Mucosa of descending colon (tissue), 3 donors: ENCODE measurements around the gene GTF3C5. TPM values are rescaled to one million over a fixed set of nuclear protein-coding genes. Genes with fewer than 3 reads are reported as not detected.
A peak's percentile ranks its signal among the peaks of the same experiment; 100 is the strongest.
"Not testable (repeated sequence)": the region's sequence is repeated elsewhere in the genome, so short reads cannot be mapped to it uniquely, and the experiment has no call there.

Experiments
- ATAC-seq: fragments of 200-7000 bp; cut with Tn5 transposase; one replicate; pipeline ENCODE4 v1.9.1; 2020; ENCODE audit warnings: mild to moderate bottlenecking, moderate library complexity
- DNase-seq, 3 donors: peaks; one replicate each; pipeline ENCODE4 v3.0.0-alpha.2; 2020
- H3K36me3 ChIP-seq: fragments of 200-600 bp; one replicate; pipeline ENCODE4 v1.8.0; 2021; ENCODE audit warnings: low read depth, mild to moderate bottlenecking
- H3K4me1 ChIP-seq: fragments of 200-600 bp; one replicate; pipeline ENCODE4 v1.8.0; 2021; ENCODE audit warnings: low read depth, mild to moderate bottlenecking
- H3K4me3 ChIP-seq: fragments of 200-600 bp; one replicate; pipeline ENCODE4 v1.8.0; 2021; ENCODE audit warnings: mild to moderate bottlenecking
- H3K9me3 ChIP-seq: fragments of 200-600 bp; one replicate; pipeline ENCODE4 v1.8.0; 2021; ENCODE audit warnings: mild to moderate bottlenecking
- intact Hi-C, 2 donors: fragments of 100-400 bp; cut with DNase I in 1 of 2; cut with micrococcal nuclease in 1 of 2; formaldehyde crosslinking; loops; one replicate each; pipeline versions ENCODE4 v1.11.0 to v1.11.1; 2022; cut with DNase I, micrococcal nuclease
- total RNA-seq, 3 donors: library from RNA; stranded (reverse); fragmentation: NEBNext Ultra II Directional in 2 of 3; extraction: Animal tissue kit (Norgen Biotek cat#: 25700) in 2 of 3; gene quantifications; one replicate each; pipeline versions ENCODE4 v1.2.1 to v1.2.4, GENCODE V29; 2021 to 2023
- TF ChIP-seq, protein P1 (sequence below): fragments of 200-600 bp; IDR thresholded peaks from one replicate; pipeline ENCODE4 v1.8.0; 2022; ENCODE audit warnings: antibody characterized with exemption, mild to moderate bottlenecking
- donor health status: DM: no; HTN: no; CAD: no; lungs with moderate emphysema.
- donor health status: DM: no; HTN: no; CAD: no.
- donor health status: DM: no; HTN: yes; CAD: no.

Gene GTF3C5
- total RNA-seq, 3 donors from 2014 or later = 45.8 to 53.6 (median 52.2) TPM

GRCh38 chr9:133071484-133072150 is 40.8 kb downstream of the GTF3C5 start:
- intact Hi-C loops = no loop called here
- DNase-seq = no peak

GRCh38 chr9:133072210-133072609 is 41.4 kb downstream of the GTF3C5 start:
- ATAC-seq, H3K4me1 ChIP-seq, H3K4me3 ChIP-seq, H3K36me3 ChIP-seq, H3K9me3 ChIP-seq, intact Hi-C loops, DNase-seq: not testable (repeated sequence)

More at GRCh38 chr9:133071484-133072150, 40.8 kb downstream of the GTF3C5 start:
- no peak for ATAC-seq
- Histone ChIP-seq H3K36me3 (no peaks in the 10 kb centered on the region), H3K4me1 (no peaks in the 10 kb centered on the region), H3K4me3 (no peak overlapping the region), H3K9me3 (no peaks in the 10 kb centered on the region)
- TF ChIP-seq, protein P1, sequence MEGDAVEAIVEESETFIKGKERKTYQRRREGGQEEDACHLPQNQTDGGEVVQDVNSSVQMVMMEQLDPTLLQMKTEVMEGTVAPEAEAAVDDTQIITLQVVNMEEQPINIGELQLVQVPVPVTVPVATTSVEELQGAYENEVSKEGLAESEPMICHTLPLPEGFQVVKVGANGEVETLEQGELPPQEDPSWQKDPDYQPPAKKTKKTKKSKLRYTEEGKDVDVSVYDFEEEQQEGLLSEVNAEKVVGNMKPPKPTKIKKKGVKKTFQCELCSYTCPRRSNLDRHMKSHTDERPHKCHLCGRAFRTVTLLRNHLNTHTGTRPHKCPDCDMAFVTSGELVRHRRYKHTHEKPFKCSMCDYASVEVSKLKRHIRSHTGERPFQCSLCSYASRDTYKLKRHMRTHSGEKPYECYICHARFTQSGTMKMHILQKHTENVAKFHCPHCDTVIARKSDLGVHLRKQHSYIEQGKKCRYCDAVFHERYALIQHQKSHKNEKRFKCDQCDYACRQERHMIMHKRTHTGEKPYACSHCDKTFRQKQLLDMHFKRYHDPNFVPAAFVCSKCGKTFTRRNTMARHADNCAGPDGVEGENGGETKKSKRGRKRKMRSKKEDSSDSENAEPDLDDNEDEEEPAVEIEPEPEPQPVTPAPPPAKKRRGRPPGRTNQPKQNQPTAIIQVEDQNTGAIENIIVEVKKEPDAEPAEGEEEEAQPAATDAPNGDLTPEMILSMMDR = no peak

DNA sequence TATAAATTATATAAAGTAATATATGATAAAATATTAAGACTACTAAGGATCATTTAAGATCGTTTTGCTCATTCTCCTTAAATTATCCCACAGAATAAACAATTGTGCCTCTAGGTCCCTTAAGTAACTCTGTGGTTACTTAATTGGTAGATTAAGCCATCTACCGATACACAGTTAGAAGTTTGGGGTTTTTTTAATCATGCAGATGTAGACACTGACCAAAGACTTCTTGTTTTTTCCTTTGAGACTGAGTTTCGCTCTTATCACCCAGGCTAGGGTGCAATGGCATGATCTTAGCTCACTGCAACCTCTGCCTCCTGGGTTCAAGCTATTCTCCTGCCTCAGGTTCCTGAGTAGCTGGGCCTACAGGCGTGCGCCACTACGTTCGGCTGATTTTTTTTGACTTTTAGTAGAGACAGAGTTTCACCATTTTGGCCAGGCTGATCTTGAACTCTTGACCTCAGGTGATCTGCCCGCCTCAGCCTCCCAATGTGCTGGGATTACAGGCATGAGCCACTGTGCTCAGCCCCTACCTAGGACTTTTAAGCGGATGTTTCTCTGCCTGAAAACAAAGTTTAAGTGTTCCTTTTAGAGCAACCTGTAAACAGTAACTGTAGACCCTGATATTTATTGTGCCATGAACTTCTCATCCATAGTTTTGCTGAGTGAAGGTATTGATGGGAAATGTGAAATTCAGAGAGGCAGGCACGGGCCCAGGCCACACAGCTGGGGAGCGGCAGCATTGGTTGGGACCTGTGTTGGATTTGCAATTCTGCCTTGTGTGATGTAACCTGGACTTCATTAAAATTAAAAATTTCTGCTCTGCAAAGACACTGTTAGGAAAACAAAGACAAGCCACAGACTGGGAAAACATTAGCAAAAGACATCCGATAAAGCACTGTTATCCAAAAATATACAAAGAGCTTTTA is 42.6 kb downstream of the GTF3C5 start:
- intact Hi-C loops = no loop called here
- DNase-seq (no peak), ATAC-seq (no peak)
- H3K4me1 ChIP-seq = no peaks in the 10 kb centered on the region
- H3K4me3 ChIP-seq = no peak overlapping the region
- no peaks in the 10 kb centered on the region for H3K9me3 ChIP-seq
- no peaks in the 10 kb centered on the region for H3K36me3 ChIP-seq
- TF ChIP-seq, protein P1 = no peak

- Histone ChIP-seq H3K36me3 (no peaks in the 10 kb centered on the region), H3K4me3 (no peak overlapping the region), H3K4me1 (no peaks in the 10 kb centered on the region), H3K9me3 (no peaks in the 10 kb centered on the region)
- DNase-seq (no peak), ATAC-seq (peak; percentile 25)
- TF ChIP-seq, protein P1 = no peak
- intact Hi-C loops = no loop called here
Observed at GRCh38 chr9:133074111-133074651, 43.4 kb downstream of the GTF3C5 start.

DNA sequence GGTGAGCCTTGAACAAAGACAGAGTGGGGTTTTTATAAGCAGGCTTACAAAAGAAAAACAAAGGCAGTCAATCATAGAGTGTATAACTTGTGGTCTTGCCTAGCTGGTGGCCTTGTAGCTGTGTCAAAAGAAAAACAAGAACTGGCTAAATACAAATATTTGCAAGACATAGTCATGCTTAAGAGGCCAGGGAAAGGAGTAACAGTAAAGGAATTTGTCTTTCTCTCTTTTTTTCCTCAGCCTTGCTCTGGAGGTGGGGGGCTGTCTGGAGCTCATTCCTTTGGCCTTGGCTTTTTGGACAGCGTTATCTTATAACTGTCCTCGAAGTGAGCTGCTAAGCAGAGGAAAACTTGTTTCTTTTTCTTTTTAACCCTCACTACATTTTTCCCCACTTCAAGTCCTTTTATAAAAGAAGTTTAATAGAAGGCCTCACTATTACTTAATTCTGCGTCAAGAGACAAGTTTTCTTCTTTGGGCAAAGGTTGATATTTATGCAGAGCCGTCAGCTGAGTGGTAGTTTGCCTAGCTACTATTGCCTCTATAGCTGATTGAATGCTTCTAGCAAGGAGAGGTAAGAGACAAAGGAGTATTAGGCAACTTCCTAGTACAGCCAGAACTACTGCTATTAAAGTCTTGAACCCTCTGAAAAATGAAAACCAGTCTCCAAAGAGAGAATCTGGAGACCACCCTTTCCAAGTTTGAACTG is 45.3 kb downstream of the GTF3C5 start:
- TF ChIP-seq, protein P1 = no peak
- DNase-seq = no peak
- Histone ChIP-seq H3K4me3 (no peak overlapping the region), H3K4me1 (no peaks in the 10 kb centered on the region), H3K9me3 (no peaks in the 10 kb centered on the region), H3K36me3 (no peaks in the 10 kb centered on the region)
- intact Hi-C loops = no loop called here
- ATAC-seq = no peak
